ENCODE data around the gene TRIL. TPM values are rescaled to one million over a fixed set of nuclear protein-coding genes. Genes with fewer than 3 reads are reported as not detected.

The TRIL gene
- total and polyA plus RNA-seq, 2 of the 4 experiments (the other 2 are of a cell fraction), result under 0.01 to 0.09 TPM

- dilution Hi-C loops (cut with HindIII; ENCODE audit: low sequenced_read_pairs, unreplicated experiment), result no loop called here
- TF ChIP-seq CTCF (conservative IDR thresholded peaks at IDR 0.05; ENCODE audit: low read depth, low read length) (no peak), NFE2L2 (IDR thresholded peaks at IDR 0.05; ENCODE audit: low read depth, low read length) (no peak), BHLHE40 (IDR thresholded peaks at IDR 0.05; ENCODE audit: low read depth, low read length) (no peak), MAFK (IDR thresholded peaks at IDR 0.05; ENCODE audit: low read depth, low read length) (no peak), RFX5 (IDR thresholded peaks at IDR 0.05; ENCODE audit: low read depth, low read length) (no peak), ELK1 (IDR thresholded peaks at IDR 0.05; ENCODE audit: borderline replicate concordance, low read depth, low read length) (no peak), SMC3 (IDR thresholded peaks at IDR 0.05; ENCODE audit: low read depth, low read length) (no peak), CEBPB (IDR thresholded peaks at IDR 0.05; ENCODE audit: low read depth, low read length) (no peak), USF2 (IDR thresholded peaks at IDR 0.05; ENCODE audit: low read depth, low read length) (no peak), MAZ (IDR thresholded peaks at IDR 0.05; ENCODE audit: borderline replicate concordance, low read depth, low read length) (no peak), RCOR1 (IDR thresholded peaks at IDR 0.05; ENCODE audit: insufficient replicate concordance, low read length) (no peak), POLR2A (IDR thresholded peaks at IDR 0.05; ENCODE audit: low read depth, low read length) (no peak), FOS (IDR thresholded peaks at IDR 0.05; ENCODE audit: low read depth, low read length) (no peak), MXI1 (IDR thresholded peaks at IDR 0.05; ENCODE audit: borderline replicate concordance, low read depth, low read length) (no peak), CHD1 (IDR thresholded peaks at IDR 0.05; ENCODE audit: low read depth, low read length) (no peak), RAD21 (IDR thresholded peaks at IDR 0.05; ENCODE audit: low read length) (no peak)
- H2BK15ac ChIP-seq (ENCODE audit: low read depth, low read length), result no peak overlapping the region
- intact Hi-C loops (cut with micrococcal nuclease), result no loop called here
- no peaks in the 10 kb centered on the region for H3K9me1 ChIP-seq (ENCODE audit: insufficient read depth, low read length)
- H3K4me1 ChIP-seq (ENCODE audit: control insufficient read depth, insufficient read depth, low read length), result no peaks in the 10 kb centered on the region
- no peak overlapping the region for H3K27ac ChIP-seq (ENCODE audit: insufficient read depth, low read length)
- H3K4ac ChIP-seq (ENCODE audit: low read depth, low read length), result no peak overlapping the region
- no peaks in the 10 kb centered on the region for H4K20me1 ChIP-seq (ENCODE audit: insufficient read depth, low read length)
- H2AFZ ChIP-seq (replicated peaks; ENCODE audit: low read length, poor library complexity), result peak overlapping the region; percentile 5
- DNase-seq, result no peak
- H4K5ac ChIP-seq (ENCODE audit: low read depth, low read length), result no peak overlapping the region
- in situ Hi-C loops (cut with MboI; ENCODE audit: low sequenced_read_pairs), result no loop called here
- no peak overlapping the region for H3K9ac ChIP-seq (ENCODE audit: low read depth, low read length)
- H2BK20ac ChIP-seq (ENCODE audit: low read depth, low read length), result no peak overlapping the region
- BruUV-seq (replicated peaks), result no TSS peak
- H3K36me3 ChIP-seq (ENCODE audit: control insufficient read depth, insufficient read depth, low read length), result no peaks in the 10 kb centered on the region
- peaks cover 21% of the 10 kb centered on the region for H3K27me3 ChIP-seq (ENCODE audit: control insufficient read depth, insufficient read depth, low read length)
- no peak overlapping the region for H3K23ac ChIP-seq (ENCODE audit: low read depth, low read length)
- ChIA-PET CTCF (interaction anchor here (2.4 kb wide), 1 partner anchor 15 kb away, joined by 8 read pairs; no protein-coding TSS in a partner anchor), POLR2A (ENCODE audit: unreplicated experiment) (no interaction called here)
- H2AK9ac ChIP-seq (replicated peaks; ENCODE audit: low read depth, low read length, poor library complexity), result no peak overlapping the region
- WGBS, 2 experiments (ENCODE audit: extremely low coverage in 2 of 2, insufficient read length in 1 of 2), result no CpG with 5 or more reads among the region's 5 CpGs
- no peak overlapping the region for H2BK120ac ChIP-seq (ENCODE audit: low read depth, low read length)
- H3K79me1 ChIP-seq (ENCODE audit: low read depth in 1 of 2, low read length in 2 of 2), result no peaks in the 10 kb centered on the region
- H3K14ac ChIP-seq (replicated peaks; ENCODE audit: low read depth, low read length), result no peak overlapping the region
- H3K4me3 ChIP-seq (ENCODE audit: insufficient read depth, low read depth, low read length), result no peak overlapping the region
- no peak overlapping the region for H2BK5ac ChIP-seq (ENCODE audit: low read depth, low read length, poor library complexity, severe bottlenecking)
- no peak overlapping the region for H2AK5ac ChIP-seq (ENCODE audit: low read depth, low read length)
- H3K18ac ChIP-seq (ENCODE audit: low read depth, low read length), result no peak overlapping the region
- H3K9me3 ChIP-seq (ENCODE audit: control insufficient read depth, insufficient read depth, low read length), result no peaks in the 10 kb centered on the region
- ATAC-seq (ENCODE audit: low read depth), result no peak
- no peak overlapping the region for H3K4me2 ChIP-seq (ENCODE audit: low read depth, low read length)
- H3K56ac ChIP-seq (ENCODE audit: extremely low read depth, insufficient read depth, low read length), result no peak overlapping the region
- H4K8ac ChIP-seq (ENCODE audit: low read depth in 2 of 2, low read length in 2 of 2), result no peak overlapping the region
- no peak overlapping the region for H4K91ac ChIP-seq (ENCODE audit: insufficient read depth, low read depth, low read length)
Measured at GRCh38 chr7:28941633-28942032, 16.5 kb downstream of the TRIL start.
